ENCODE measurements around the gene PPARD. TPM values are rescaled to one million over a fixed set of nuclear protein-coding genes. Genes with fewer than 3 reads are reported as not detected.

PPARD gene
- total and polyA plus RNA-seq, 11 donors, result 10.0 to 23.8 (median 13.8) TPM

GRCh38 chr6:35312076-35312800 lies 30.1 kb upstream of the PPARD start:
- no peaks in the 10 kb centered on the region for H3K27me3 ChIP-seq
- peak overlapping the region in 1 of 12 donors; percentile 86 for H3K27ac ChIP-seq
- H3K9me3 ChIP-seq, result no peaks in the 10 kb centered on the region
- H3K36me3 ChIP-seq, result peaks cover 0 to 9% (median 0%) of the 10 kb centered on the region in 9 donors
- intact Hi-C loops (cut with DNase I), result no loop called here
- 91 to 95% (median 94%) methylated on average over 18 to 19 of the region's 19 CpGs for WGBS, 4 donors
- DNase-seq (no peak), ATAC-seq (no peak)
- peak overlapping the region in 1 of 12 donors; percentile 25 for H3K4me3 ChIP-seq
- TF ChIP-seq CTCF (IDR thresholded peaks at IDR 0.05) (no peak), POLR2A (IDR thresholded peaks at IDR 0.05) (no peak)
- peaks cover 0 to 55% (median 0%) of the 10 kb centered on the region in 12 donors for H3K4me1 ChIP-seq

GRCh38 chr6:35312807-35313206 lies 29.6 kb upstream of the PPARD start:
- intact Hi-C loops (cut with DNase I), result no loop called here
- Histone ChIP-seq H3K4me1 (peaks cover 0 to 55% (median 3%) of the 10 kb centered on the region in 12 donors), H3K36me3 (peaks cover 0 to 13% (median 0%) of the 10 kb centered on the region in 9 donors), H3K4me3 (no peak overlapping the region), H3K27ac (peak overlapping the region in 1 of 12 donors; percentile 86), H3K9me3 (no peaks in the 10 kb centered on the region), H3K27me3 (no peaks in the 10 kb centered on the region)
- ATAC-seq (no peak), DNase-seq (no peak)
- TF ChIP-seq POLR2A (IDR thresholded peaks at IDR 0.05) (no peak), CTCF (IDR thresholded peaks at IDR 0.05) (no peak)
- 43 to 87% (median 55%) methylated on average over 2 of the region's 2 CpGs for WGBS, 4 donors

- 26 to 32% (median 32%) methylated on average over 27 to 28 of the region's 28 CpGs for WGBS, 4 donors
- peaks cover 0 to 20% (median 5%) of the 10 kb centered on the region in 12 donors for H3K4me1 ChIP-seq
- peak overlapping the region; percentile 30 to 67 (median 60) for H3K4me3 ChIP-seq
- DNase-seq (no peak), ATAC-seq (peak in 3 of 4 donors; percentile 23 to 45 (median 37))
- H3K9me3 ChIP-seq, result no peaks in the 10 kb centered on the region
- intact Hi-C loops (cut with DNase I), result no loop called here
- H3K27me3 ChIP-seq, result no peaks in the 10 kb centered on the region
- peaks cover 0 to 59% (median 0%) of the 10 kb centered on the region in 9 donors for H3K36me3 ChIP-seq
- TF ChIP-seq CTCF (IDR thresholded peaks at IDR 0.05) (no peak), POLR2A (IDR thresholded peaks at IDR 0.05) (no peak)
- H3K27ac ChIP-seq, result peak overlapping the region in 7 of 12 donors; percentile 9 to 67 (median 28)
Measured at GRCh38 chr6:35317483-35318195, 24.7 kb upstream of the PPARD start.
